ENCODE results near the gene ZNF804A. TPM values are rescaled to one million over a fixed set of nuclear protein-coding genes. Genes with fewer than 3 reads are reported as not detected.

ZNF804A gene
- total and polyA plus RNA-seq, 7 donors: 0.14 to 1.1 (median 0.31) TPM; not detected in 2

GRCh38 chr2:184581391-184581790, 16.9 kb upstream of the ZNF804A start:
- no peak overlapping the region for H3K27ac ChIP-seq
- H3K27me3 ChIP-seq: no peaks in the 10 kb centered on the region
- WGBS, 2 donors: 91 to 96% methylated on average over 1 of the region's 1 CpG
- no peaks in the 10 kb centered on the region for H3K9me3 ChIP-seq
- intact Hi-C loops (cut with DNase I): no loop called here
- no peak overlapping the region for H3K4me3 ChIP-seq
- H3K4me1 ChIP-seq: no peaks in the 10 kb centered on the region
- TF ChIP-seq EP300 (IDR thresholded peaks at IDR 0.05): no peak
- TF ChIP-seq CTCF (IDR thresholded peaks at IDR 0.05): no peak
- TF ChIP-seq POLR2AphosphoS5 (IDR thresholded peaks at IDR 0.05): no peak
- no peak for TF ChIP-seq POLR2A (IDR thresholded peaks at IDR 0.05)
- H3K36me3 ChIP-seq: no peaks in the 10 kb centered on the region
- DNase-seq: no peak

- Histone ChIP-seq H3K4me3 (no peak overlapping the region), H3K4me1 (no peaks in the 10 kb centered on the region), H3K27me3 (no peaks in the 10 kb centered on the region), H3K9me3 (no peaks in the 10 kb centered on the region), H3K27ac (no peak overlapping the region), H3K36me3 (no peaks in the 10 kb centered on the region)
- DNase-seq: no peak
- TF ChIP-seq POLR2A (IDR thresholded peaks at IDR 0.05): no peak
- TF ChIP-seq POLR2AphosphoS5 (IDR thresholded peaks at IDR 0.05): no peak
- TF ChIP-seq CTCF (IDR thresholded peaks at IDR 0.05): no peak
- no peak for TF ChIP-seq EP300 (IDR thresholded peaks at IDR 0.05)
- intact Hi-C loops (cut with DNase I): no loop called here
Observed at GRCh38 chr2:184589261-184589660, 9.1 kb upstream of the ZNF804A start.

- Histone ChIP-seq H3K27ac (peak overlapping the region in 1 of 4 donors; percentile 38), H3K4me3 (peak overlapping the region in 3 of 4 donors; percentile 54 to 64 (median 59)), H3K36me3 (no peaks in the 10 kb centered on the region), H3K4me1 (peaks cover 0 to 14% (median 9%) of the 10 kb centered on the region in 4 donors), H3K27me3 (peaks cover 0 to 25% (median 3%) of the 10 kb centered on the region in 3 donors), H3K9me3 (no peaks in the 10 kb centered on the region)
- intact Hi-C loops (cut with DNase I): no loop called here
- WGBS, 2 donors: 16 to 26% methylated on average over 5 of the region's 5 CpGs
- DNase-seq: no peak
- TF ChIP-seq POLR2A (IDR thresholded peaks at IDR 0.05) (no peak), POLR2AphosphoS5 (IDR thresholded peaks at IDR 0.05) (no peak), CTCF (IDR thresholded peaks at IDR 0.05) (no peak), EP300 (IDR thresholded peaks at IDR 0.05) (no peak)
Observed at GRCh38 chr2:184596819-184597411, 1.4 kb upstream of the ZNF804A start.

GRCh38 chr2:184597571-184597991, 748 bp upstream of the ZNF804A start:
- 2 to 11% methylated on average over 14 of the region's 14 CpGs for WGBS, 2 donors
- peak overlapping the region in 1 of 4 donors; percentile 38 for H3K27ac ChIP-seq
- peaks cover 0 to 30% (median 3%) of the 10 kb centered on the region in 3 donors for H3K27me3 ChIP-seq

More at GRCh38 chr2:184597571-184597991, 748 bp upstream of the ZNF804A start:
- Histone ChIP-seq H3K9me3 (no peaks in the 10 kb centered on the region), H3K4me3 (peak overlapping the region; percentile 33 to 64 (median 56)), H3K4me1 (peaks cover 0 to 14% (median 9%) of the 10 kb centered on the region in 4 donors), H3K36me3 (no peaks in the 10 kb centered on the region)
- intact Hi-C loops (cut with DNase I): no loop called here
- TF ChIP-seq POLR2AphosphoS5 (IDR thresholded peaks at IDR 0.05) (no peak), CTCF (IDR thresholded peaks at IDR 0.05) (no peak), POLR2A (IDR thresholded peaks at IDR 0.05) (no peak), EP300 (IDR thresholded peaks at IDR 0.05) (no peak)
- DNase-seq: no peak
